Measurements from ENCODE around the gene NDUFS6.

DNA sequence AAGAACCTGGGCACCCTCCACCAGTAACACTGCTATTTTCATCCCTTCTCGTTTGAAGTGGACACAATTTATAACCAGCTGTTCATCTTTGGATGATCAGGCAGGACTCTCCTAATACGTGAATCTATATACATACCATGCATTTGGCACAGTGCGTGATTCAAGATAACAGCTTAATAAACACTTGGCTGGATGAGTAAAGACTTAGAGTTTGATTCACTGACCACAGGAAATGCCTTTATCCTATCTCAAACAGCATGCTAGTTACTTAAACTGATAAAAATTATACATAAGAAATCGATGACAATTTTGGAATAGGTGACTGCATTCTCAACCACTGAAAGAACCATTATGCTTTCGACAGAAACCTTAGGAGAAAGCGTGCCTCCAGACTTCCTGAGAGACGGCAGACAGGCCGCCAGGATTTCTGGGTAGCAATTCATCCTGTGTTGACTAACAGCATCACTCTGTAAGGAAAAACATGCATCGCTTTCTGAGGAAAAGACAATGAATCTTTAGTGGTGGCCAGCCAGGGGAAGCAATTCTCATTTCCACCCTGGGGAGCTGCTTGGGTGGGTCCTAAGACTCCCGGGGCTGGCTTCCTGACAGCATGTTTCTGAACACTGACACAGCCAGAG is 11.3 kb upstream of the NDUFS6 start:
- no peak for TF ChIP-seq POLR2A (IDR thresholded peaks at IDR 0.05)
- TF ChIP-seq, protein P1, sequence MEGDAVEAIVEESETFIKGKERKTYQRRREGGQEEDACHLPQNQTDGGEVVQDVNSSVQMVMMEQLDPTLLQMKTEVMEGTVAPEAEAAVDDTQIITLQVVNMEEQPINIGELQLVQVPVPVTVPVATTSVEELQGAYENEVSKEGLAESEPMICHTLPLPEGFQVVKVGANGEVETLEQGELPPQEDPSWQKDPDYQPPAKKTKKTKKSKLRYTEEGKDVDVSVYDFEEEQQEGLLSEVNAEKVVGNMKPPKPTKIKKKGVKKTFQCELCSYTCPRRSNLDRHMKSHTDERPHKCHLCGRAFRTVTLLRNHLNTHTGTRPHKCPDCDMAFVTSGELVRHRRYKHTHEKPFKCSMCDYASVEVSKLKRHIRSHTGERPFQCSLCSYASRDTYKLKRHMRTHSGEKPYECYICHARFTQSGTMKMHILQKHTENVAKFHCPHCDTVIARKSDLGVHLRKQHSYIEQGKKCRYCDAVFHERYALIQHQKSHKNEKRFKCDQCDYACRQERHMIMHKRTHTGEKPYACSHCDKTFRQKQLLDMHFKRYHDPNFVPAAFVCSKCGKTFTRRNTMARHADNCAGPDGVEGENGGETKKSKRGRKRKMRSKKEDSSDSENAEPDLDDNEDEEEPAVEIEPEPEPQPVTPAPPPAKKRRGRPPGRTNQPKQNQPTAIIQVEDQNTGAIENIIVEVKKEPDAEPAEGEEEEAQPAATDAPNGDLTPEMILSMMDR (IDR thresholded peaks at IDR 0.05) = no peak

All from testis (tissue), 2 donors.